Measurements from ENCODE around the gene SULT1A2. TPM values are rescaled to one million over a fixed set of nuclear protein-coding genes. Genes with fewer than 3 reads are reported as not detected.

The SULT1A2 gene
- total and polyA plus RNA-seq, 2 of the 13 experiments (the other 11 are each of a cell fraction or from before 2014, with no cell fraction given), result 33.0 to 34.2 TPM

DNA sequence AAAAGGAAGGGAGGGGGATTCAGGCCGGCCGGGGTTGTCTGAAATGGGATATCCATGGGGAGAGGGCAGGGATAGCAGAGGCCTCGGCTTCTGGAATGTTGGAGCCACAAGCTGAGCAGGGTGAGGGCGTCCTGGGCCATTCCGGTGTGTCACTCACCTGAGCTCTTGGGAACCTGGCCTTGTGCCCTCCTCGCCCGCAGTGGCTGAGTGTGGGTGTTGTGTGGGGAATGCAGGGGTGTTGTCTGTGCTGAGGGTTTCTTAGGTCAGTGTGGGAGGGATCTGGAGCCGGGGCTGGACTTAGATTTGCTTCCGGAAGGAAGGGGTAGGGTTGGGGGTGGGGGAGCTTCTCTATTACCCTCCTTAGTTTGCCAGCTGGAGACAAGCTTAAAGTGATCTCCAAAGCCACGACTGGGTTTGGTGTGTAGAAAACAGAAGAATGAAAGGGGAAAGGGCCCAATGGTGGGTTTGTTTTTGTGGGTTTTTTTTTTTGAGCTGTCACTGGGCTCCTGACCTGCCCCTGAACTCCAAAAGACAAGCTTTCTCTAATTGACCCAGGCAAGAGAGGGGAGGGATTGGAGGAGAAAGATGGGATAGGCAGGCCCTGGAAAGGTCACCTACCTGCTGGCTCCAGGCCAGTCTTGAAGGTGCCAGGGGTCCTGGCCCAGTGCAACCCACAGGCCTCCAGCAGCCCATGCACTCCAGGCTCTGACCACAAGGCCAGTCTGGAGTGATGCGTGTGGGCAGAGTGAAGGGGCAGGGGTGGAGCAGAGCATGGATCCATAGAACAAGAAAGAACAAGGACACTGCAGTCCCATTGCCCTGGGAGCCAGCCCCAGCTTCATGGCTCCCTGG, at the start of gene SULT1A2 (continued):
- TF ChIP-seq HOMEZ (CRISPR knock-in tag; IDR thresholded peaks at IDR 0.05; ENCODE audit: low read depth) (no peak), ESRRA (CRISPR knock-in tag; IDR thresholded peaks at IDR 0.05; ENCODE audit: low read depth) (no peak), ZNF7 (CRISPR knock-in tag; IDR thresholded peaks at IDR 0.05) (no peak), HNRNPUL1 (IDR thresholded peaks at IDR 0.05; ENCODE audit: low read depth, low read length) (no peak), FOXP1 (IDR thresholded peaks at IDR 0.05) (no peak), FOXP1 (CRISPR knock-in tag; IDR thresholded peaks at IDR 0.05) (peak; percentile 58; the same call in 1 of the 2 replicates), ZNF552 (CRISPR knock-in tag; IDR thresholded peaks at IDR 0.05; ENCODE audit: borderline replicate concordance) (no peak), KAT7 (CRISPR knock-in tag; IDR thresholded peaks at IDR 0.05; ENCODE audit: borderline replicate concordance) (no peak), HMG20B (CRISPR knock-in tag; conservative IDR thresholded peaks at IDR 0.05) (no peak), ZNF446 (CRISPR knock-in tag; IDR thresholded peaks at IDR 0.05) (no peak), CAMTA2 (CRISPR knock-in tag; IDR thresholded peaks at IDR 0.05; ENCODE audit: borderline replicate concordance) (no peak), THYN1 (CRISPR knock-in tag; IDR thresholded peaks at IDR 0.05; ENCODE audit: borderline replicate concordance, low read depth) (no peak), ZNF510 (CRISPR knock-in tag; IDR thresholded peaks at IDR 0.05; ENCODE audit: low read depth) (no peak), ZBTB7B (CRISPR knock-in tag; IDR thresholded peaks at IDR 0.05) (peak; percentile 56; the same call in 1 of the 2 replicates), ZNF839 (CRISPR knock-in tag; IDR thresholded peaks at IDR 0.05; ENCODE audit: borderline replicate concordance) (no peak), ATF7-NPFF (CRISPR knock-in tag; IDR thresholded peaks at IDR 0.05; ENCODE audit: low read depth) (no peak)
- TF ChIP-seq, protein P1, sequence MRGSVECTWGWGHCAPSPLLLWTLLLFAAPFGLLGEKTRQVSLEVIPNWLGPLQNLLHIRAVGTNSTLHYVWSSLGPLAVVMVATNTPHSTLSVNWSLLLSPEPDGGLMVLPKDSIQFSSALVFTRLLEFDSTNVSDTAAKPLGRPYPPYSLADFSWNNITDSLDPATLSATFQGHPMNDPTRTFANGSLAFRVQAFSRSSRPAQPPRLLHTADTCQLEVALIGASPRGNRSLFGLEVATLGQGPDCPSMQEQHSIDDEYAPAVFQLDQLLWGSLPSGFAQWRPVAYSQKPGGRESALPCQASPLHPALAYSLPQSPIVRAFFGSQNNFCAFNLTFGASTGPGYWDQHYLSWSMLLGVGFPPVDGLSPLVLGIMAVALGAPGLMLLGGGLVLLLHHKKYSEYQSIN (CRISPR knock-in tag; IDR thresholded peaks at IDR 0.05; ENCODE audit: borderline replicate concordance), result no peak
- TF ChIP-seq, protein P2, sequence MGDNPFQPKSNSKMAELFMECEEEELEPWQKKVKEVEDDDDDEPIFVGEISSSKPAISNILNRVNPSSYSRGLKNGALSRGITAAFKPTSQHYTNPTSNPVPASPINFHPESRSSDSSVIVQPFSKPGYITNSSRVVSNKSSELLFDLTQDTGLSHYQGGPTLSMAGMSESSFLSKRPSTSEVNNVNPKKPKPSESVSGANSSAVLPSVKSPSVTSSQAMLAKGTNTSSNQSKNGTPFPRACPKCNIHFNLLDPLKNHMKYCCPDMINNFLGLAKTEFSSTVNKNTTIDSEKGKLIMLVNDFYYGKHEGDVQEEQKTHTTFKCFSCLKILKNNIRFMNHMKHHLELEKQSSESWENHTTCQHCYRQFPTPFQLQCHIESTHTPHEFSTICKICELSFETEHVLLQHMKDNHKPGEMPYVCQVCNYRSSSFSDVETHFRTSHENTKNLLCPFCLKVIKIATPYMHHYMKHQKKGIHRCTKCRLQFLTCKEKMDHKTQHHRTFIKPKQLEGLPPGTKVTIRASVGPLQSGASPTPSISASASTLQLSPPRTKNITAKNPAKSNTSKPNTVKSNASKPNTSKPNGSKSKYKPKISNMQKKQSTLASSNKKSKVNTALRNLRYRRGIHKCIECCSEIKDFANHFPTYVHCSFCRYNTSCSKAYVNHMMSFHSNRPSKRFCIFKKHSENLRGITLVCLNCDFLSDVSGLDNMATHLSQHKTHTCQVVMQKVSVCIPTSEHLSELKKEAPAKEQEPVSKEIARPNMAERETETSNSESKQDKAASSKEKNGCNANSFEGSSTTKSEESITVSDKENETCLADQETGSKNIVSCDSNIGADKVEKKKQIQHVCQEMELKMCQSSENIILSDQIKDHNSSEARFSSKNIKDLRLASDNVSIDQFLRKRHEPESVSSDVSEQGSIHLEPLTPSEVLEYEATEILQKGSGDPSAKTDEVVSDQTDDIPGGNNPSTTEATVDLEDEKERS (CRISPR knock-in tag; IDR thresholded peaks at IDR 0.05), result no peak; the same call in 1 of the 2 replicates
